HFFc6 (cell line): Measurements from ENCODE around the gene STRA6. TPM values are rescaled to one million over a fixed set of nuclear protein-coding genes. Genes with fewer than 3 reads are reported as not detected.

Experiments used
- DNase-seq: peaks from one replicate; pipeline ENCODE4 v3.0.0-alpha.2; 2018
- H3K27ac Mint-ChIP-seq: 2 replicates; pipeline ENCODE4 v1.8.0; 2020; ENCODE audit warnings: mild to moderate bottlenecking, mixed read lengths
- H3K27me3 Mint-ChIP-seq: 2 replicates; pipeline ENCODE4 v1.8.0; 2021; ENCODE audit warnings: mild to moderate bottlenecking, moderate library complexity, mixed read lengths; ENCODE audit not compliant: insufficient read depth
- H3K36me3 Mint-ChIP-seq: 2 replicates; pipeline ENCODE4 v1.8.0; 2021; ENCODE audit warnings: low read depth, mixed read lengths
- H3K4me1 Mint-ChIP-seq: 2 replicates; pipeline ENCODE4 v1.8.0; 2020; ENCODE audit warnings: low read depth, mixed read lengths
- H3K4me3 Mint-ChIP-seq: 2 replicates; pipeline ENCODE4 v1.8.0; 2020; ENCODE audit warnings: mild to moderate bottlenecking, moderate library complexity, mixed read lengths
- H3K9me3 Mint-ChIP-seq: 2 replicates; pipeline ENCODE4 v1.8.0; 2020; ENCODE audit warnings: mild to moderate bottlenecking, mixed read lengths
- CTCF ChIP-seq: fragments of 200-600 bp; sonication (generic); IDR thresholded peaks from 2 replicates; pipeline ENCODE4 v1.5.0; 2021; ENCODE audit warnings: antibody characterized with exemption, mild to moderate bottlenecking
- total RNA-seq, 6 experiments: library from RNA; stranded (reverse); fragmentation: NEBNext Ultra II Directional; extraction: Animal tissue kit (Norgen Biotek cat#: 25700); gene quantifications; 2 replicates in 1 of 6; 3 replicates in 5 of 6; pipeline ENCODE4 v1.2.3, GENCODE V29; 2021

STRA6 gene
- total RNA-seq, 6 experiments from 2014 or later: 2.2 to 3.2 (median 2.6) TPM

GRCh38 chr15:74138642-74139041, 63.9 kb downstream of the STRA6 start:
- no peak overlapping the region for H3K4me3 Mint-ChIP-seq
- peaks cover 18% of the 10 kb centered on the region for H3K27me3 Mint-ChIP-seq
- H3K4me1 Mint-ChIP-seq: peaks cover 10% of the 10 kb centered on the region
- TF ChIP-seq CTCF: no peak
- H3K27ac Mint-ChIP-seq: no peak overlapping the region
- no peaks in the 10 kb centered on the region for H3K36me3 Mint-ChIP-seq
- DNase-seq: no peak
- no peaks in the 10 kb centered on the region for H3K9me3 Mint-ChIP-seq

- Mint-ChIP-seq H3K36me3 (no peaks in the 10 kb centered on the region), H3K9me3 (peaks cover 3% of the 10 kb centered on the region; the same call in 1 of the 2 replicates), H3K27ac (no peak overlapping the region), H3K4me1 (peaks cover 10% of the 10 kb centered on the region), H3K27me3 (peaks cover 25% of the 10 kb centered on the region), H3K4me3 (no peak overlapping the region; the same call in 1 of the 2 replicates)
- no peak for DNase-seq
- no peak for TF ChIP-seq CTCF
Observed at GRCh38 chr15:74137537-74137894, 65.1 kb downstream of the STRA6 start.

GRCh38 chr15:74136814-74137536, 65.6 kb downstream of the STRA6 start:
- Mint-ChIP-seq H3K27ac (peak overlapping the region; percentile 71), H3K36me3 (no peaks in the 10 kb centered on the region), H3K4me1 (peaks cover 10% of the 10 kb centered on the region), H3K9me3 (peaks cover 3% of the 10 kb centered on the region; the same call in 1 of the 2 replicates), H3K27me3 (peaks cover 29% of the 10 kb centered on the region), H3K4me3 (peak overlapping the region; percentile 86)
- TF ChIP-seq CTCF: no peak
- DNase-seq: no peak

GRCh38 chr15:74136540-74136813, 66.1 kb downstream of the STRA6 start:
- H3K27me3 Mint-ChIP-seq: peaks cover 30% of the 10 kb centered on the region
- H3K4me1 Mint-ChIP-seq: peaks cover 10% of the 10 kb centered on the region

GRCh38 chr15:74135041-74135565, 67.5 kb downstream of the STRA6 start:
- no peak overlapping the region for H3K27ac Mint-ChIP-seq
- peaks cover 39% of the 10 kb centered on the region for H3K27me3 Mint-ChIP-seq
- peaks cover 3% of the 10 kb centered on the region; the same call in 1 of the 2 replicates for H3K9me3 Mint-ChIP-seq
- H3K4me3 Mint-ChIP-seq: no peak overlapping the region; the same call in 1 of the 2 replicates
- no peak for DNase-seq
- peaks cover 18% of the 10 kb centered on the region for H3K4me1 Mint-ChIP-seq
- H3K36me3 Mint-ChIP-seq: no peaks in the 10 kb centered on the region
- TF ChIP-seq CTCF: no peak

More at GRCh38 chr15:74136540-74136813, 66.1 kb downstream of the STRA6 start:
- peak overlapping the region; percentile 86 for H3K4me3 Mint-ChIP-seq
- H3K9me3 Mint-ChIP-seq: peaks cover 3% of the 10 kb centered on the region; the same call in 1 of the 2 replicates
- no peaks in the 10 kb centered on the region for H3K36me3 Mint-ChIP-seq
- no peak for TF ChIP-seq CTCF
- H3K27ac Mint-ChIP-seq: peak overlapping the region; percentile 71
- no peak for DNase-seq
